ENCODE results near the gene KIF21B. TPM values are rescaled to one million over a fixed set of nuclear protein-coding genes. Genes with fewer than 3 reads are reported as not detected.

The KIF21B gene
- total RNA-seq, 6 experiments from 2014 or later = not detected

DNA sequence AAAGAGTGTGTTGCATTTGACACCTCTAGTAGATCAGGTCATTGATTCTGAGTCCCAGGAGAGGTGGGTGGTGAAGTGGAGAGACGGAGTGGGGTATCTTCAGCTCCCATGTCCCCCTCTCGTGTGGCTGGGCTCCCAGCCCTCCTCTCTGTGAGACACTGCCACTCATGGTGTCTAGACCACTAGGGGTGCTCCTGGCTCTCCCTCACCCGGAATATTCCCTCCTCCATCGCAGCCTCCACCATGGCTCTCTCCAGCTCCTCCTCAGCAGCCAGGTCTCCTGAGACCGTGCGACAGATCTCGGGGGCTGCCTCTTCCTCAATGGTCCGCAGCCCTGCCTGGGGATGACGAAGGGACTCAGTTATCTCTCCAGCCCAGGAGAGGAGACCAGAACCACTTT lies 20.6 kb upstream of the KIF21B start:
- Mint-ChIP-seq H3K9me3 (no peaks in the 10 kb centered on the region), H3K4me3 (no peak overlapping the region), H3K4me1 (ENCODE audit: low read depth) (no peaks in the 10 kb centered on the region; the same call in 1 of the 2 replicates), H3K27me3 (ENCODE audit: insufficient read depth) (peaks cover 24% of the 10 kb centered on the region), H3K27ac (no peak overlapping the region), H3K36me3 (ENCODE audit: low read depth) (no peaks in the 10 kb centered on the region)
- TF ChIP-seq, protein P1, sequence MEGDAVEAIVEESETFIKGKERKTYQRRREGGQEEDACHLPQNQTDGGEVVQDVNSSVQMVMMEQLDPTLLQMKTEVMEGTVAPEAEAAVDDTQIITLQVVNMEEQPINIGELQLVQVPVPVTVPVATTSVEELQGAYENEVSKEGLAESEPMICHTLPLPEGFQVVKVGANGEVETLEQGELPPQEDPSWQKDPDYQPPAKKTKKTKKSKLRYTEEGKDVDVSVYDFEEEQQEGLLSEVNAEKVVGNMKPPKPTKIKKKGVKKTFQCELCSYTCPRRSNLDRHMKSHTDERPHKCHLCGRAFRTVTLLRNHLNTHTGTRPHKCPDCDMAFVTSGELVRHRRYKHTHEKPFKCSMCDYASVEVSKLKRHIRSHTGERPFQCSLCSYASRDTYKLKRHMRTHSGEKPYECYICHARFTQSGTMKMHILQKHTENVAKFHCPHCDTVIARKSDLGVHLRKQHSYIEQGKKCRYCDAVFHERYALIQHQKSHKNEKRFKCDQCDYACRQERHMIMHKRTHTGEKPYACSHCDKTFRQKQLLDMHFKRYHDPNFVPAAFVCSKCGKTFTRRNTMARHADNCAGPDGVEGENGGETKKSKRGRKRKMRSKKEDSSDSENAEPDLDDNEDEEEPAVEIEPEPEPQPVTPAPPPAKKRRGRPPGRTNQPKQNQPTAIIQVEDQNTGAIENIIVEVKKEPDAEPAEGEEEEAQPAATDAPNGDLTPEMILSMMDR (IDR thresholded peaks at IDR 0.05) = no peak
- no peak for DNase-seq

DNA sequence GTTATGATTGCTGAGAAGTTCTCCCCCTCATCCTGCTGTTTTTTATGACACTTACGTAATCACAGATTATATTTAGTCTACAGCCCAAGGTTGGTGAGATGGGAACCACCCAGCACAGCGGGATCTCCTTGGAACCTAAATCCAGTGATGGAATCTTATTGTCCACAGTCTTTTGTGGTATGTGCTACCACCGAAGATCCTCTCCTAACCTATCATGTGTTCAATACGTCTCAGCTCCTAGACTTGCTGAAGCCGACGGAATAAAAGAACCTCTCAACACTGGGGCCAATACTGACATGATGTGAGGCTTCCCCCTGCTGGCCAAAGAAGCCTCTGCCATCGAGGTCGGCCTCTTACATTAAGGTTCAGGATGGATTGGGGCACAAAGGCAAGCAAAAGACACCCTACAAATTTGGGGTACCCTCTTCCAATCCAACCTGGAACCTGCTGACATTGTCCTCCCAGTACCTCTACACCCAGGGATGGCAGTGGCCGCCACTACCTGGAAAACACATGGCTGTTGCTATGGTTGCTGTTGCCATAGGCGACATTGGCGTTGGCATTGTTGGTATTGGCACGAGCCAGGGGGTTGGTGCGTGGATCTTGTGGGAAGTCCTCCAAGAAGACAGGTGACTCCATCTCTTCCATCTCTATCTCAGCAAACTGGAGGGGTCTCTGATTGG lies 19.4 kb upstream of the KIF21B start:
- DNase-seq = peak; percentile 52
- no peaks in the 10 kb centered on the region for H3K36me3 Mint-ChIP-seq (ENCODE audit: low read depth)
- TF ChIP-seq, protein P1 (IDR thresholded peaks at IDR 0.05) = peak; percentile 88
- H3K4me1 Mint-ChIP-seq (ENCODE audit: low read depth) = no peaks in the 10 kb centered on the region; the same call in 1 of the 2 replicates
- no peak overlapping the region for H3K4me3 Mint-ChIP-seq
- no peak overlapping the region for H3K27ac Mint-ChIP-seq
- peaks cover 19% of the 10 kb centered on the region for H3K27me3 Mint-ChIP-seq (ENCODE audit: insufficient read depth)
- no peaks in the 10 kb centered on the region for H3K9me3 Mint-ChIP-seq

DNA sequence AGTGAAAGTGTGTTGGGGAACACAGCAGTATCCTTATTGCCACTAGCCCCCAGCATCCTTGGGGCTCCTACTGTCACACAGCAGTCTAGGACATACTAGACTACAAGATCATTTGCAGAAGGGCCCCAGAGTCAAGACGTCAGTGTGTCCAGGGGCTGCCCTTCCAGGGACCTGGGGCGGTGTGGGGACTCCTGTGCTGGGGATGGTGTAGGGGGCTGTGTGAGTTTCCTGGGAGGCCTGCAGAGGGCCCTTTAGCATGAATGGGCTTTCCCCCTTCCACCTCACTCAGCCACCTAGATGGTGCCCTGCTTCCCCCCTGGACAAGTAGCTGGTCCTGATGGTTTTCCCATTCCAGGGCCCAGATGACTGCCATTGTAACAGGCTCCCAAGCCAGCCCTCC lies 17.5 kb upstream of the KIF21B start:
- no peak overlapping the region for H3K4me3 Mint-ChIP-seq
- no peaks in the 10 kb centered on the region for H3K9me3 Mint-ChIP-seq
- H3K36me3 Mint-ChIP-seq (ENCODE audit: low read depth) = no peaks in the 10 kb centered on the region
- H3K4me1 Mint-ChIP-seq (ENCODE audit: low read depth) = no peaks in the 10 kb centered on the region; the same call in 1 of the 2 replicates
- no peak overlapping the region for H3K27ac Mint-ChIP-seq
- no peak for DNase-seq
- TF ChIP-seq, protein P1 (IDR thresholded peaks at IDR 0.05) = no peak
- peaks cover 15% of the 10 kb centered on the region for H3K27me3 Mint-ChIP-seq (ENCODE audit: insufficient read depth)

DNA sequence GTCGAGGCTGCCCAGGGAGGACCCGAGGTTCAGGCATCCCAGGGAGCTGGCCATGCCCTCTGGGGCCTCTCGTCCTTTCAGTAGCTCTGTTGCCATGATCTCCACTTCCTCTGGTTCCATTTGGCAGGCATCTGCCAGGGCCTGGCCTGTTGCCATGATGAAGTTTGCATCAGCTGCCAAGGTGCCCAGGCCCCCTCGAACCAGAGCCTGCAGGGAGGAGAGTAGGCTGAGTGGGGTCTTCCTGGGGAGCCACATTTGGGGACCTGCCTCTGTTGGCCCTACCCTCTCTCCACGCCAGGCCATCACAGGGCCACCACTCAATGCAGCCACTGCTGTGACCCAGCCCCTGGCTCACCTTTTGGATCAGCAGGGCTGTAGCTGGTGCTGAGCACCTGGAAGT lies 16.4 kb upstream of the KIF21B start:
- Mint-ChIP-seq H3K27ac (no peak overlapping the region), H3K27me3 (ENCODE audit: insufficient read depth) (peaks cover 17% of the 10 kb centered on the region), H3K36me3 (ENCODE audit: low read depth) (no peaks in the 10 kb centered on the region), H3K9me3 (no peaks in the 10 kb centered on the region), H3K4me1 (ENCODE audit: low read depth) (no peaks in the 10 kb centered on the region; the same call in 1 of the 2 replicates), H3K4me3 (no peak overlapping the region)
- DNase-seq = no peak
- TF ChIP-seq, protein P1 (IDR thresholded peaks at IDR 0.05) = no peak

DNA sequence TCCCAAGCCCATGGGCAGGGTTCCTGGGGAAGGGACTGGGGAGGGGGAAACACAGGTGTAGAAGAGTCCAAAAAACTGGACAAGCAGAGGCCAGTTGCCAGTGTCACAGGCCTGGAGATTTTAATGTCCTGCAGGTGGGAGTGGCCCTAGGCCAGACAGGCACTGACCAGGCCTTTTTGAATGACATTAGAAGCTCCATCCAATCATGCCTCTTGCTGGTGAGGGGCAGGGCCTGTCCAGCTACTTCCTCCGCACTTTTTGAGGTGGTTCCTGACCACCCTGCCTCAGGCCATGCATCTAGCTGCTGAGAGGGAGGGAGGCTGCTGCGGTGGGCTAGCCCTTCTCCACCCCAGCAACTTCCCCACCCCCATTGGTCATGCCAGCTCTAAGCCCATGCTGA lies 15.9 kb upstream of the KIF21B start:
- TF ChIP-seq, protein P1 (IDR thresholded peaks at IDR 0.05) = no peak
- H3K4me3 Mint-ChIP-seq = no peak overlapping the region
- H3K4me1 Mint-ChIP-seq (ENCODE audit: low read depth) = no peaks in the 10 kb centered on the region; the same call in 1 of the 2 replicates
- no peaks in the 10 kb centered on the region for H3K9me3 Mint-ChIP-seq
- no peak overlapping the region for H3K27ac Mint-ChIP-seq
- peaks cover 13% of the 10 kb centered on the region for H3K27me3 Mint-ChIP-seq (ENCODE audit: insufficient read depth)
- DNase-seq = no peak
- no peaks in the 10 kb centered on the region for H3K36me3 Mint-ChIP-seq (ENCODE audit: low read depth)

Measured in HFFc6 (cell line).